HTERT RPE-1 (cell line): ENCODE data around the gene ATG16L1.

Source experiments
- in situ Hi-C: fragments of 300-500 bp; cut with MboI; formaldehyde crosslinking; loops from 4 replicates; pipeline ENCODE4 v1.14.3; 2020; ENCODE audit warnings: low sequenced_read_pairs

The ATG16L1 gene

GRCh38 chr2:233258211-233258610, 6.7 kb downstream of the ATG16L1 start:
- in situ Hi-C loops, result no loop called here

- in situ Hi-C loops, result no loop called here
These were observed 8.3 kb downstream of the ATG16L1 start for GRCh38 chr2:233259730-233260129.

DNA sequence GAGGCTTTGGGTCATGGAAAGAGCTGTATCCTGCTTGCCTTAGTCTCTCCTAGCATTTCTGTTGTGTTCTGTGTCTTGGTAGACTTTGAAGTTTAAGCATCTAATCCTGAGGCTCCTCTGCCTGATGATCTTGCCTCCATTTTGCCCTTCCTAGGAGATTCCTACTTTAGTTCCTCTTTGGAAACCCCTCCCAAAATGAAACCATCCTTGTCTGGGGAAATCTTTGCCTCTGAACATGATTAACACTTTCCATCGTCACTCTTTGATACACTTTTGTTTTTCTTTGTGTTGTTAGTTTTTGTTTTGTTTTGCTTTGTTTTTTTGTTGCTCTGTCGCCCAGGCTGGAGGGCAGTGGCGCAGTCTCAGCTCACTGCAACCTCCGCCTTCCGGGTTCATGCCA, 9.2 kb downstream of the ATG16L1 start:
- in situ Hi-C loops, result no loop called here

GRCh38 chr2:233261819-233262555, 10.5 kb downstream of the ATG16L1 start:
- in situ Hi-C loops, result no loop called here

DNA sequence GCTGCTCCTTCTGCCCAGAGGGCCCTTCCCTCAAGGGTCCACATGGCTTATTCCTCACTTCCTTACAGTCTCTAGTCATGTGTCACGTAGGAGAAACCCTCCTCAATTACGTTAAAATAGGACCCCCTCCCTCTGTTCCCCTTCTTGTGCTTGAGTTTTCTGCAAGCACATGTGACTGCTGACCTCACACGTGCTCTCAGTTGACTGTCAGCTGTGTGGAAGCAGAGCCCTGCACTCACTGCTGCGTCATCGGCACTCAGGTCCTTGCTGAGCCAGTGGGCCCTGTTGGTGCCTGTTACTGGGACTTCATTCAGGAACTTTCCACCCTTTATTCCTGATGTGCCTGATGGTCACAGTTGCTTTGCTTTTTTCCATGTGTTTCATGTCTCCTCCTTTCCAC, 11.1 kb downstream of the ATG16L1 start:
- in situ Hi-C loops, result no loop called here

DNA sequence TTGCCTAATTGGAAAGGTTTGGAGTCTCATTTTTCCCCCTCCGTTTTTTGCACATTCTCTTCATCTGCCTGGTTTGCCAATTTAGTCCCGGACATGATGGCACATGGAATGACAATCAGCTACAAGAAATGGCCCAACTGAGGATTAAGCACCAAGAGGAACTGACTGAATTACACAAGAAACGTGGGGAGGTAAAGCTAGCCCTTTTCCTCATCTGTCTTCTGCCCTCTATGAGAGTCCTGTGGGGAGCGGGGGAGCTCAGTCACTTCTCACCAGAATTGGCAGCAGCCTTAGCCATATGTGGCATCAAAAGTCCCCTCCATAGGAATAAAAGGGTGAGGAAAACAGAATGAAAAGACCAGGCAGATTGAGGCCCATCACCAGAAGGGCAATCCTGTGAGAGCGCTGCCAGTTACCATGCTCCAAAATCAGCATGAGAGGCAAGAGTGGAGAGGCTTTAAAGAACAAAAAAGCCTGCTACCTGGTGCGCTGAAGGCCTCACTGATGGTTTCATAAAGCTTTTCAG, 11.6 kb downstream of the ATG16L1 start:
- in situ Hi-C loops, result no loop called here

- in situ Hi-C loops, result no loop called here
These were observed 13.2 kb downstream of the ATG16L1 start for GRCh38 chr2:233264667-233265066.

- in situ Hi-C loops, result no loop called here
These were observed 14.5 kb downstream of the ATG16L1 start for GRCh38 chr2:233265899-233266431.

- in situ Hi-C loops, result no loop called here
These were observed 15.0 kb downstream of the ATG16L1 start for GRCh38 chr2:233266481-233266880.

GRCh38 chr2:233267516-233268245, 16.2 kb downstream of the ATG16L1 start:
- in situ Hi-C loops, result no loop called here

DNA sequence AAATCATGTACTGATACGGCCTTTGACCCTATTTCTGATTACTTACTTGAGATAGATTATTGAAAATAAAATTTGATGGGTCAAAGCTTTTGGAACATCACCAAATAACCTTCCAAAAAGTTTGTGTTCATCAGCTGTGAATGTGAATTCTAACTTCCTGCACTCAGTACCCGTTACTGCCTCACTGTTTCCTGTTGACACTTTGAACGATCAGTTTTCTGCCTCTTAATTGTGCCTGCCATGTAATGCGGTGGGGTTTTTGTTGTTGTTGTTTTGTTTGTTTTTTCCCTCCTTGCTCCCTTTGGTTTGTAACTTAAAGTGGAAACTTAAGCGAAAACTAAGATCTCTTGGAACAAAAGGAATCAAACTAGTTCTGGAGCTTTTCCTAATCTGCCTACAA, 18.9 kb downstream of the ATG16L1 start:
- in situ Hi-C loops, result no loop called here

DNA sequence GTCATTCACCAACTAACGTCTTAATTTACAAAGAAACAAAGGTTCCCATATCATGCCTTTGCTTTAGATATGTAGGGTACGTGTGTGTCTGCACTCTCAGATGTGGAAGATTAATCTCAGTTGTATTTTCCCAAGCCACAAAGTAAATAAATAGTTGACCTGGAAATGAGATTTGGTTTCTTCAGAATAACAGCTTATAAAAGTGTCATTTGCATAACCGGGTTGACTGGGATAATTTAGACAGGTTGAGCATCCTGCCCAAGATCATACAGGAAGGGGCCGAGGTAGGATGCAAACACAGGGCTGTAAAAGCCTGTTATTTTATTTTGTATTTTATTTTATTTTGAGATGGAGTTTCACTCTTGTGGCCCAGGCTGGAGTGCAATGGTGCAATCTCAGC, 19.5 kb downstream of the ATG16L1 start:
- in situ Hi-C loops, result no loop called here

- in situ Hi-C loops, result no loop called here
These were observed 20.2 kb downstream of the ATG16L1 start for GRCh38 chr2:233271693-233272092.

DNA sequence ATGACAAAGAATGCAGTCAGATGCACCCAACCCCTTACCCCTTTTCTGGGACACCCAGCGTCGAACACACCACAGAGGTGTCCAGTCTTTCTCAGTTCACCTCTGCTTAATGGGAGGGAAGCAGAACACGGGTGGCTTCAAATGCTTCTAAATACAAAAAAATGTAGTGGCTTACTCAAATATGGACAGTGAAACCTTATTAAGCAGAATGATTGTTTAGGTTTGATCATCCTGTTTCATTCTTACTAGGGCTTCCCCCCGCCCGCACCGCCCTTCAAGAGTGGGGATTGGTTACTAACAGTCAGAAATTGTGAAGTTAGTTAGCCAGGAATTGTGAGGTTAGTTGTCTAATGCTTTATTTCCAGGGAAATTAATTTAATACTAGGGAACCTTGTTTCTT, 21.6 kb downstream of the ATG16L1 start:
- in situ Hi-C loops, result no loop called here

- in situ Hi-C loops, result no loop called here
These were observed 23.8 kb downstream of the ATG16L1 start for GRCh38 chr2:233275223-233275622.

GRCh38 chr2:233278921-233279320, 27.4 kb downstream of the ATG16L1 start:
- in situ Hi-C loops, result no loop called here

DNA sequence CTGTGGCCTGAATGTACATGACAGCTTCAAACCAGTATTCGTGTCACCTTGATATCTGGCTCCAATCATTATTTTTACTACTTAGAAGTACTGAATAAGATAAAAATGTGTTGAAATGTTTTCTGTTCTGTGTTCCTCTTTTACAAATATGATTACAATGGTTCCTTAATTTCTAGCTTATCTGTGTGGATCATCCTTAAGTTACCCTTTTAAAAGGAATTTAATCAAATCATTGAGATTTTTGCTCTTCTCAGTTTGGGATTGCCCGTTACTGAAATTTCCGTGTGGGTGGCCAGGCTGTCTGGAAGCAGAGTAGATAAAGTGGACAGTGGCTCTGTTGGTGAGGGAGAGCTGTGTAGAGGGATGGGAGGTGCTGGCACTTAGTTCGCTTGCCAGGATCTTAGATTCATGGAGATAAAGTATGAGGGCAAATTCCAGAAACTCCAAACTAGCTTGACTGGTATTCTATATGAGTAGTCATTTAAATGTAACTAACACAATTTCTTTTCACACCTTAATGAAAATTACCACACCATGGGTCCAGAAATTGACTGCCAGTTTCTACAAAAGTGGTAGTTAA, 28.7 kb downstream of the ATG16L1 start:
- in situ Hi-C loops, result no loop called here

GRCh38 chr2:233281553-233281952, 30.1 kb downstream of the ATG16L1 start:
- in situ Hi-C loops, result no loop called here

- in situ Hi-C loops, result no loop called here
These were observed 30.6 kb downstream of the ATG16L1 start for GRCh38 chr2:233281992-233282603.

GRCh38 chr2:233285921-233286320, 34.4 kb downstream of the ATG16L1 start:
- in situ Hi-C loops, result no loop called here

DNA sequence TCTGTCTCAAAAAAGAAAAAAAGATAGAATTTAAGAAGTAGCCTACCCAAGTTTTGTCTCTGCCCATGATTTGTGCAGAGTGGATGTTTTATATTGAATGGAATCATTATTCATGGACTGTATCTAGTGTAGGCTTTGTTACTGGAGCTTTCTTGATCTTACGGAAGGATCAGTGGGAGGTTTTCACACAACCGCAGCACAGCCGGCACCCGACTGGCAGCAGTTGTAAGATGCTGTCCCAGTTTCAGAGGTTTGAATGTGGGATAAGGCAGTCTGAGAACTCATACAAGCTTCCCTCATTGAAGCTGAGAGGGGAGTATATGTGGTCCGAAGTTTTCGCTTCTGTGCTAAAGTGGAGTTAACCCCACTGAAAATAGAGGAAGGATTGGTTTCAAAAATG, 36.4 kb downstream of the ATG16L1 start:
- in situ Hi-C loops, result no loop called here
